Breast epithelium (tissue), 4 donors: ENCODE data around the gene DPYSL4. TPM values are rescaled to one million over a fixed set of nuclear protein-coding genes. Genes with fewer than 3 reads are reported as not detected.

Source experiments
- DNase-seq, 2 donors: peaks; one replicate each; pipeline ENCODE4 v3.0.0-alpha.2; 2019; ENCODE audit warnings: low spot score in 2 of 2
- H3K27ac ChIP-seq, 2 donors: fragments of 200-600 bp; sonication (generic) in 1 of 2; one replicate each; pipeline ENCODE4 v1.5.1; 2016 to 2019; ENCODE audit warnings: mild to moderate bottlenecking in 1 of 2
- H3K27me3 ChIP-seq, 2 donors: fragments of 200-600 bp; sonication (generic) in 1 of 2; one replicate each; pipeline versions ENCODE4 v1.5.1 to v1.6.0; 2017 to 2019; ENCODE audit warnings: control low read depth in 1 of 2, mild to moderate bottlenecking in 1 of 2
- H3K36me3 ChIP-seq: fragments of 200-600 bp; one replicate; pipeline ENCODE4 v1.5.1; 2019
- H3K4me1 ChIP-seq, 2 donors: fragments of 200-600 bp; sonication (generic); one replicate each; pipeline ENCODE4 v1.5.1; 2016 to 2019; ENCODE audit warnings: control low read depth in 1 of 2
- H3K4me3 ChIP-seq, 3 donors: fragments of 200-600 bp; sonication (generic); 1 replicate in 2 of 3; 2 replicates in 1 of 3; pipeline ENCODE4 v1.5.1; 2016 to 2019; ENCODE audit warnings: mild to moderate bottlenecking in 3 of 3, moderate library complexity in 2 of 3
- H3K9me3 ChIP-seq, 2 donors: fragments of 200-600 bp; sonication (generic) in 1 of 2; one replicate each; pipeline ENCODE4 v1.5.1; 2016 to 2019; ENCODE audit warnings: control low read depth in 1 of 2
- CTCF ChIP-seq, 3 donors: fragments of 450-650 bp; IDR thresholded peaks; one replicate each; pipeline ENCODE4 v1.5.1; 2016 to 2017; ENCODE audit warnings: antibody characterized with exemption in 3 of 3, mild to moderate bottlenecking in 3 of 3, moderate library complexity in 3 of 3
- POLR2A ChIP-seq: fragments of 450-650 bp; IDR thresholded peaks from one replicate; pipeline ENCODE4 v1.6.1; 2016; ENCODE audit warnings: antibody characterized with exemption, mild to moderate bottlenecking, moderate library complexity
- POLR2AphosphoS5 ChIP-seq, 3 donors: sonication (generic); formaldehyde crosslinking; IDR thresholded peaks; one replicate each; pipeline ENCODE4 v1.6.1; 2017; ENCODE audit warnings: antibody characterized with exemption in 3 of 3
- intact Hi-C: fragments of 100-400 bp; cut with DNase I; formaldehyde crosslinking; loops from one replicate; pipeline ENCODE4 v1.15.1; 2023; ENCODE audit warnings: low total_unique reads
- total RNA-seq, 3 donors: library from RNA; depleted of rRNA; stranded (reverse); fragments of >200 nt; gene quantifications; one replicate each; pipeline ENCODE4 v1.1.0, GENCODE V29; 2016

The DPYSL4 gene
- total RNA-seq, 3 donors from 2014 or later: 1.9 to 2.3 (median 2.1) TPM

- intact Hi-C loops: no loop called here
- H3K9me3 ChIP-seq: no peaks in the 10 kb centered on the region
- DNase-seq: no peak
These were observed 44.2 kb upstream of the DPYSL4 start for GRCh38 chr10:132142396-132143161.

GRCh38 chr10:132143162-132143561 lies 43.6 kb upstream of the DPYSL4 start:
- no peak for DNase-seq
- Histone ChIP-seq H3K4me1 (no peaks in the 10 kb centered on the region), H3K9me3 (no peaks in the 10 kb centered on the region), H3K4me3 (no peak overlapping the region), H3K27me3 (peaks cover 0 to 4% of the 10 kb centered on the region in 2 donors), H3K27ac (no peak overlapping the region), H3K36me3 (no peaks in the 10 kb centered on the region)
- TF ChIP-seq POLR2AphosphoS5 (IDR thresholded peaks at IDR 0.05) (no peak), POLR2A (no peak), CTCF (IDR thresholded peaks at IDR 0.05) (no peak)
- intact Hi-C loops: no loop called here

More at GRCh38 chr10:132142396-132143161, 44.2 kb upstream of the DPYSL4 start:
- Histone ChIP-seq H3K27ac (no peak overlapping the region), H3K4me3 (peak overlapping the region in 1 of 3 donors; percentile 26), H3K4me1 (no peaks in the 10 kb centered on the region), H3K36me3 (no peaks in the 10 kb centered on the region), H3K27me3 (peaks cover 0 to 4% of the 10 kb centered on the region in 2 donors)
- TF ChIP-seq POLR2A (no peak), CTCF (IDR thresholded peaks at IDR 0.05) (peak; percentile 36 to 63 (median 58)), POLR2AphosphoS5 (IDR thresholded peaks at IDR 0.05) (no peak)

- Histone ChIP-seq H3K27me3 (peaks cover 0 to 4% of the 10 kb centered on the region in 2 donors), H3K36me3 (no peaks in the 10 kb centered on the region), H3K27ac (no peak overlapping the region), H3K4me3 (no peak overlapping the region), H3K4me1 (no peaks in the 10 kb centered on the region), H3K9me3 (no peaks in the 10 kb centered on the region)
- TF ChIP-seq POLR2AphosphoS5 (IDR thresholded peaks at IDR 0.05) (no peak), POLR2A (no peak), CTCF (IDR thresholded peaks at IDR 0.05) (no peak)
- intact Hi-C loops: no loop called here
- no peak for DNase-seq
These were observed 42.7 kb upstream of the DPYSL4 start for GRCh38 chr10:132144086-132144485.

GRCh38 chr10:132145002-132145401 lies 41.7 kb upstream of the DPYSL4 start:
- DNase-seq: no peak
- H3K27ac ChIP-seq: no peak overlapping the region
- peaks cover 0 to 4% of the 10 kb centered on the region in 2 donors for H3K27me3 ChIP-seq
- H3K36me3 ChIP-seq: no peaks in the 10 kb centered on the region
- no peak overlapping the region for H3K4me3 ChIP-seq
- H3K9me3 ChIP-seq: no peaks in the 10 kb centered on the region
- TF ChIP-seq POLR2AphosphoS5 (IDR thresholded peaks at IDR 0.05) (no peak), CTCF (IDR thresholded peaks at IDR 0.05) (no peak), POLR2A (no peak)
- intact Hi-C loops: no loop called here
- no peaks in the 10 kb centered on the region for H3K4me1 ChIP-seq

- H3K27me3 ChIP-seq: peaks cover 0 to 4% of the 10 kb centered on the region in 2 donors
- no peak overlapping the region for H3K27ac ChIP-seq
- intact Hi-C loops: no loop called here
- DNase-seq: no peak
- H3K4me3 ChIP-seq: no peak overlapping the region
- no peaks in the 10 kb centered on the region for H3K9me3 ChIP-seq
- TF ChIP-seq CTCF (IDR thresholded peaks at IDR 0.05) (no peak), POLR2AphosphoS5 (IDR thresholded peaks at IDR 0.05) (no peak), POLR2A (no peak)
- no peaks in the 10 kb centered on the region for H3K4me1 ChIP-seq
- no peaks in the 10 kb centered on the region for H3K36me3 ChIP-seq
These were observed 41.1 kb upstream of the DPYSL4 start for GRCh38 chr10:132145521-132146185.
